ENCODE results near the gene PRKCA.
"Not testable (repeated sequence)": the region's sequence is repeated elsewhere in the genome, so short reads cannot be mapped to it uniquely, and the experiment has no call there.

PRKCA gene

DNA sequence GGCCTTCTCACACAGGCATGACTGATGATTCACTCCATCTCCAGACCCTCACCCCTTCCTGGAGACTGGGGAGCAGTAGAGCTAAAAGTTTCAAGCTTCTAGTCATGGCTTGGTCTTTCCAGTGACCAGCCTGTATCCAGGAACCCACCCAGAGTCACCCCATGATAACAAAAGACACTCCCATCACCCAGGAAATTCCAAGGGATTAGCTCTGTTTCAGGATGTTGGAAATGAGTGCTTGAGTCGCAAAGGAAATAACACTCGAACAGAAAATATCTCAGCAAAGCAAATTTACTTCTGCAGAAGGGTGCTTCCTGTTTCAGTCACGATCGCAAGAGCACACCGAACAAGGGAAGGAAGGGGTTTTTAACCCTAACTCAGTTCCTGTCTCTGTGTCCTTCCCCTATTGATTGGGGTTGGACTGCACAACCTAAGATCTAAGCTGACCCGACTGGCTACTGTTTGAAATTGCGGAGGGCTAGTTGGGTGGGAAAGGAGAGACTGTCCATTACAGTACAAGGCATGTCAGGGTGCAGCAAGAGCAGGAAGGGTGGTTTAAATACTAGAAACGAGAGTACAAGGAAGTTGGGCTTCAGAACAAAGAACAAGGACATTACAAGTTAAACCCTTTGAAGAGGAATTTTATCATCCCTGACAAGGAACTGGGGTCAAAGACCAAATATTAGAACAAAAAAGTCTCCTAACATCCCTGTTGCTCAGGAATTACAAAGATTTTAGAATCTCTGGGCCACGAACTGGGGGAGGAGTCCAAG, 308.1 kb downstream of the PRKCA start:
- Histone ChIP-seq H3K27me3 (replicated peaks) (no peaks in the 10 kb centered on the region), H3K27ac (no peak overlapping the region), H3K4me3 (ENCODE audit: low read depth, low read length) (no peak overlapping the region), H3K36me3 (replicated peaks) (no peaks in the 10 kb centered on the region)
- TF ChIP-seq, protein P1, sequence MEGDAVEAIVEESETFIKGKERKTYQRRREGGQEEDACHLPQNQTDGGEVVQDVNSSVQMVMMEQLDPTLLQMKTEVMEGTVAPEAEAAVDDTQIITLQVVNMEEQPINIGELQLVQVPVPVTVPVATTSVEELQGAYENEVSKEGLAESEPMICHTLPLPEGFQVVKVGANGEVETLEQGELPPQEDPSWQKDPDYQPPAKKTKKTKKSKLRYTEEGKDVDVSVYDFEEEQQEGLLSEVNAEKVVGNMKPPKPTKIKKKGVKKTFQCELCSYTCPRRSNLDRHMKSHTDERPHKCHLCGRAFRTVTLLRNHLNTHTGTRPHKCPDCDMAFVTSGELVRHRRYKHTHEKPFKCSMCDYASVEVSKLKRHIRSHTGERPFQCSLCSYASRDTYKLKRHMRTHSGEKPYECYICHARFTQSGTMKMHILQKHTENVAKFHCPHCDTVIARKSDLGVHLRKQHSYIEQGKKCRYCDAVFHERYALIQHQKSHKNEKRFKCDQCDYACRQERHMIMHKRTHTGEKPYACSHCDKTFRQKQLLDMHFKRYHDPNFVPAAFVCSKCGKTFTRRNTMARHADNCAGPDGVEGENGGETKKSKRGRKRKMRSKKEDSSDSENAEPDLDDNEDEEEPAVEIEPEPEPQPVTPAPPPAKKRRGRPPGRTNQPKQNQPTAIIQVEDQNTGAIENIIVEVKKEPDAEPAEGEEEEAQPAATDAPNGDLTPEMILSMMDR (IDR thresholded peaks at IDR 0.05; ENCODE audit: low read depth, low read length, missing control alignments), result no peak
- in situ Hi-C loops (cut with HindIII; ENCODE audit: low pct_ligation_motif_present, low sequenced_read_pairs), result no loop called here
- no peak for DNase-seq

DNA sequence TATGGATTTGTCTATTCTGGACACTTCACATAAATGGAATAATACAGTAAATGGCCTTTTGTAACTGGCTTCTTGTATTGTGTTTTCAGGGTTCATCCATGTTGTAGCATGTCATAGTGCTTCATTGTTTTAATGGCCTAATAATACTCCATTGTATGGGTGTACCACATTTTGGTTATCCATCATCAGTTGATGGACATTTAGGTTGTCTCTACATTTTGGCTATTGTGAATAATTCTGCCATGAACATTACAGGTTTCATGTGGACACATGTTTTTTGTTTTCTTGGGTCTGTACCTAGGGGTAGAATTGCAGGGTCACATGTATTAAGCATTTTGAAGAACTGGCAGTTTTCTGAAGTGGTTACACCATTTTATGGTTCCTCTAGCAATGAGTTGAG, 309.0 kb downstream of the PRKCA start:
- no peak for DNase-seq
- no peaks in the 10 kb centered on the region for H3K27me3 ChIP-seq (replicated peaks)
- H3K4me3 ChIP-seq (ENCODE audit: low read depth, low read length), result no peak overlapping the region
- in situ Hi-C loops (cut with HindIII; ENCODE audit: low pct_ligation_motif_present, low sequenced_read_pairs), result no loop called here
- TF ChIP-seq, protein P1 (IDR thresholded peaks at IDR 0.05; ENCODE audit: low read depth, low read length, missing control alignments), result no peak
- H3K27ac ChIP-seq, result no peak overlapping the region
- H3K36me3 ChIP-seq (replicated peaks), result no peaks in the 10 kb centered on the region

- no peaks in the 10 kb centered on the region for H3K36me3 ChIP-seq (replicated peaks)
- in situ Hi-C loops (cut with HindIII; ENCODE audit: low pct_ligation_motif_present, low sequenced_read_pairs), result no loop called here
- H3K4me3 ChIP-seq (ENCODE audit: low read depth, low read length), result no peak overlapping the region
- no peaks in the 10 kb centered on the region for H3K27me3 ChIP-seq (replicated peaks)
- DNase-seq, result no peak
- TF ChIP-seq, protein P1 (IDR thresholded peaks at IDR 0.05; ENCODE audit: low read depth, low read length, missing control alignments), result no peak
- no peak overlapping the region for H3K27ac ChIP-seq
These were observed 310.6 kb downstream of the PRKCA start for GRCh38 chr17:66612993-66613392.

GRCh38 chr17:66614469-66614868, 312.1 kb downstream of the PRKCA start:
- Histone ChIP-seq H3K27me3 (replicated peaks) (no peaks in the 10 kb centered on the region), H3K27ac (no peak overlapping the region), H3K4me3 (ENCODE audit: low read depth, low read length) (no peak overlapping the region), H3K36me3 (replicated peaks) (no peaks in the 10 kb centered on the region)
- in situ Hi-C loops (cut with HindIII; ENCODE audit: low pct_ligation_motif_present, low sequenced_read_pairs), result no loop called here
- TF ChIP-seq, protein P1 (IDR thresholded peaks at IDR 0.05; ENCODE audit: low read depth, low read length, missing control alignments), result no peak
- no peak for DNase-seq

GRCh38 chr17:66619206-66619605, 316.8 kb downstream of the PRKCA start:
- Histone ChIP-seq H3K27me3 (replicated peaks) (no peaks in the 10 kb centered on the region), H3K36me3 (replicated peaks) (no peaks in the 10 kb centered on the region), H3K4me3 (ENCODE audit: low read depth, low read length) (no peak overlapping the region), H3K27ac (no peak overlapping the region)
- TF ChIP-seq, protein P1 (IDR thresholded peaks at IDR 0.05; ENCODE audit: low read depth, low read length, missing control alignments), result no peak
- in situ Hi-C loops (cut with HindIII; ENCODE audit: low pct_ligation_motif_present, low sequenced_read_pairs), result no loop called here
- no peak for DNase-seq

DNA sequence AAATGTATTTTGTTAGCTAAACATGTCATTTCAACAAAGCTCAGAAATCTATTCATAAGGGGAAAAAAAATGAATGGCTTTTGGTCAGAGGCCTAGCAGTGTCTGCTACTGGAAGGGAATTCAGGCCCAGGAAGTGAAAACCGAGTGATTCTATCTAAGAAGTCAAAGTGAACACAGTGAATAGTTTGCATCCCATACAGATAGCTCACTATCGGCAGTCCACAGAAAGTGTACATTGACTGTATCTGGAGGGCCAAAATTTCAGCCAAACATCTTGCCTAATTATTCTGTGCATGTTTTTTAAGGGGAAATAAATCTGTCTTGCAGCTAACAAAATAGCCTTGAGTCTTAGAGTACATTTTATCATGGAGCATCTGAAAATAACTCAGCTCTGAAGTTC, 318.1 kb downstream of the PRKCA start:
- no peaks in the 10 kb centered on the region for H3K36me3 ChIP-seq (replicated peaks)
- TF ChIP-seq, protein P1 (IDR thresholded peaks at IDR 0.05; ENCODE audit: low read depth, low read length, missing control alignments), result no peak
- DNase-seq, result no peak
- in situ Hi-C loops (cut with HindIII; ENCODE audit: low pct_ligation_motif_present, low sequenced_read_pairs), result no loop called here
- no peak overlapping the region for H3K27ac ChIP-seq
- no peak overlapping the region for H3K4me3 ChIP-seq (ENCODE audit: low read depth, low read length)
- no peaks in the 10 kb centered on the region for H3K27me3 ChIP-seq (replicated peaks)

DNA sequence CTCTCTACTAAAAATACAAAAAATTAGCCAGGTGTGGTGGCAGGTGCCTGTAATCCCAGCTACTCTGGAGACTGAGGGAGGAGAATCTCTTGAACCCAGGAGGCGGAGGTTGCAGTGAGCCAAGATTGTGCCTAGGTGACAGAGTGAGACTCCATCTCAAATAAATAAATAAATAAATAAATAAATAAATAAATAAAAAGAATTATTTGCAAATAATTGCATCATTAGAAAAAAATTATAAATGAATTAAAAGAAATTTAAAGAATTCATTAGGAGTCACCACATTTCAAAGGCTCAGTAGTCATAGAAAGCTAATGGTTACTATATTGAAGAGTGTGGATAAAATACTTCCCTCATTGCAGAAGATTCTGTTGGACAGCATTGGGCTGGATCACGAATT, 322.2 kb downstream of the PRKCA start:
- H3K36me3 ChIP-seq (replicated peaks); in situ Hi-C loops (cut with HindIII; ENCODE audit: low pct_ligation_motif_present, low sequenced_read_pairs); H3K27me3 ChIP-seq (replicated peaks); H3K27ac ChIP-seq; H3K4me3 ChIP-seq (ENCODE audit: low read depth, low read length); DNase-seq: not testable (repeated sequence)

Measured in brain microvascular endothelial cell (primary cell).